IMR-90 (cell line): ENCODE data around the gene ATP8B3. TPM values are rescaled to one million over a fixed set of nuclear protein-coding genes. Genes with fewer than 3 reads are reported as not detected.

Source experiments
- ATAC-seq: fragments of 200-7000 bp; cut with Tn5 transposase; 2 replicates; pipeline ENCODE4 v1.9.1; 2020; ENCODE audit warnings: low read depth, mild to moderate bottlenecking, moderate library complexity
- BruUV-seq: library from RNA; stranded (reverse); fragments of 400-500 nt; replicated peaks from 2 replicates; lab custom pipeline; 2021; lab: Mats Ljungman, UMichigan
- CTCF ChIA-PET: fragments of 300-600 bp; formaldehyde crosslinking; extraction: SDS; loops from one replicate; lab custom pipeline; 2021; ENCODE audit warnings: antibody characterized with exemption; lab: Yijun Ruan, JAX
- POLR2A ChIA-PET: fragments of 300-600 bp; sonication (Branson Sonifier 250); formaldehyde crosslinking; loops from one replicate; lab custom pipeline; 2022; ENCODE audit warnings: antibody characterized with exemption; ENCODE audit not compliant: unreplicated experiment; lab: Charles Lee
- DNase-seq: peaks from one replicate; pipeline ENCODE4 v3.0.0; 2013
- H2AFZ ChIP-seq: replicated peaks from 2 replicates; pipeline ENCODE3; 2013; ENCODE audit warnings: low read length, mild to moderate bottlenecking; ENCODE audit not compliant: poor library complexity
- H2AK5ac ChIP-seq: 2 replicates; pipeline ENCODE4 v1.6.1; 2013; ENCODE audit warnings: low read depth, low read length, inconsistent platforms
- H2AK9ac ChIP-seq: replicated peaks from 2 replicates; pipeline ENCODE3; 2013; ENCODE audit warnings: mild to moderate bottlenecking, low read depth, low read length, moderate library complexity; ENCODE audit not compliant: poor library complexity
- H2BK120ac ChIP-seq: 2 replicates; pipeline ENCODE4 v1.6.1; 2013; ENCODE audit warnings: low read depth, low read length, inconsistent platforms
- H2BK15ac ChIP-seq: 3 replicates; pipeline ENCODE4 v1.6.1; 2013; ENCODE audit warnings: low read depth, low read length, inconsistent platforms
- H2BK20ac ChIP-seq: 2 replicates; pipeline ENCODE4 v1.6.1; 2013; ENCODE audit warnings: low read depth, mild to moderate bottlenecking, inconsistent platforms, low read length, moderate library complexity
- H2BK5ac ChIP-seq: 2 replicates; pipeline ENCODE4 v1.6.1; 2013; ENCODE audit warnings: mild to moderate bottlenecking, low read depth, low read length, inconsistent platforms; ENCODE audit not compliant: poor library complexity, severe bottlenecking
- H3K14ac ChIP-seq: replicated peaks from 2 replicates; pipeline ENCODE4 v1.6.1; 2013; ENCODE audit warnings: low read depth, low read length, inconsistent platforms
- H3K18ac ChIP-seq: 2 replicates; pipeline ENCODE4 v1.6.1; 2013; ENCODE audit warnings: low read depth, low read length, control low read depth
- H3K23ac ChIP-seq: 2 replicates; pipeline ENCODE4 v1.6.1; 2013; ENCODE audit warnings: low read depth, low read length, inconsistent platforms
- H3K27ac ChIP-seq: 2 replicates; pipeline ENCODE4 v1.5.1; 2013; ENCODE audit warnings: mild to moderate bottlenecking, control low read depth, low read length; ENCODE audit not compliant: insufficient read depth
- H3K27me3 ChIP-seq: 2 replicates; pipeline ENCODE4 v1.6.1; 2013; ENCODE audit warnings: low read length; ENCODE audit not compliant: control insufficient read depth, insufficient read depth
- H3K36me3 ChIP-seq: 2 replicates; pipeline ENCODE4 v1.6.1; 2013; ENCODE audit warnings: low read length, mixed read lengths; ENCODE audit not compliant: control insufficient read depth, insufficient read depth
- H3K4ac ChIP-seq: 2 replicates; pipeline ENCODE4 v1.6.1; 2013; ENCODE audit warnings: low read depth, low read length, inconsistent platforms
- H3K4me1 ChIP-seq: 2 replicates; pipeline ENCODE4 v1.6.1; 2013; ENCODE audit warnings: low read length, mixed read lengths; ENCODE audit not compliant: control insufficient read depth, insufficient read depth
- H3K4me2 ChIP-seq: 2 replicates; pipeline ENCODE4 v1.6.1; 2013; ENCODE audit warnings: low read depth, mild to moderate bottlenecking, control low read depth, low read length, moderate library complexity
- H3K4me3 ChIP-seq: 2 replicates; pipeline ENCODE4 v1.5.1; 2013; ENCODE audit warnings: low read depth, mild to moderate bottlenecking, control low read depth, low read length, moderate library complexity; ENCODE audit not compliant: insufficient read depth
- H3K56ac ChIP-seq: 2 replicates; pipeline ENCODE4 v1.6.1; 2013; ENCODE audit warnings: low read length, inconsistent platforms; ENCODE audit not compliant: insufficient read depth; ENCODE audit errors: extremely low read depth
- H3K79me1 ChIP-seq, 2 experiments: 2 replicates each; pipeline ENCODE4 v1.6.1; 2013; ENCODE audit warnings: low read length in 2 of 2, inconsistent platforms in 1 of 2, low read depth in 1 of 2
- H3K9ac ChIP-seq: 2 replicates; pipeline ENCODE4 v1.6.1; 2013; ENCODE audit warnings: low read depth, low read length, control low read depth
- H3K9me1 ChIP-seq: 2 replicates; pipeline ENCODE4 v1.6.1; 2013; ENCODE audit warnings: low read length, inconsistent platforms; ENCODE audit not compliant: insufficient read depth
- H3K9me3 ChIP-seq: 2 replicates; pipeline ENCODE4 v1.6.1; 2013; ENCODE audit warnings: low read length; ENCODE audit not compliant: control insufficient read depth, insufficient read depth
- H4K20me1 ChIP-seq: 2 replicates; pipeline ENCODE4 v1.6.1; 2013; ENCODE audit warnings: low read length, inconsistent platforms; ENCODE audit not compliant: insufficient read depth
- H4K5ac ChIP-seq: 2 replicates; pipeline ENCODE4 v1.6.1; 2013; ENCODE audit warnings: mild to moderate bottlenecking, low read depth, low read length, control low read depth
- H4K8ac ChIP-seq, 2 experiments: 2 replicates each; pipeline ENCODE4 v1.6.1; 2013; ENCODE audit warnings: low read depth in 2 of 2, low read length in 2 of 2, control low read depth in 1 of 2, inconsistent platforms in 1 of 2
- H4K91ac ChIP-seq: 2 replicates; pipeline ENCODE4 v1.6.1; 2013; ENCODE audit warnings: low read depth, low read length, inconsistent platforms; ENCODE audit not compliant: insufficient read depth
- CHD1 ChIP-seq: IDR thresholded peaks from 2 replicates; pipeline ENCODE4 v1.6.1; 2012; ENCODE audit warnings: low read depth, low read length, improper control_type of control experiment
- FOS ChIP-seq: fragments of 150-350 bp; IDR thresholded peaks from 2 replicates; pipeline ENCODE4 v1.6.1; 2016; ENCODE audit warnings: low read depth, low read length
- MAFK ChIP-seq: IDR thresholded peaks from 2 replicates; pipeline ENCODE4 v1.6.1; 2012; ENCODE audit warnings: low read depth, low read length, improper control_type of control experiment
- MAZ ChIP-seq: IDR thresholded peaks from 2 replicates; pipeline ENCODE4 v1.6.1; 2012; ENCODE audit warnings: low read depth, mild to moderate bottlenecking, low read length, improper control_type of control experiment, moderate library complexity, borderline replicate concordance
- NFE2L2 ChIP-seq: fragments of 150-350 bp; IDR thresholded peaks from 2 replicates; pipeline ENCODE4 v1.6.1; 2016; ENCODE audit warnings: low read depth, mild to moderate bottlenecking, low read length
- RAD21 ChIP-seq: IDR thresholded peaks from 2 replicates; pipeline ENCODE4 v1.6.1; 2012; ENCODE audit warnings: low read length, improper control_type of control experiment
- RFX5 ChIP-seq: IDR thresholded peaks from 2 replicates; pipeline ENCODE4 v1.8.0; 2012; ENCODE audit warnings: low read depth, mild to moderate bottlenecking, low read length, moderate library complexity
- SMC3 ChIP-seq: fragments of 150-350 bp; IDR thresholded peaks from 2 replicates; pipeline ENCODE4 v1.6.1; 2016; ENCODE audit warnings: low read depth, mild to moderate bottlenecking, antibody characterized with exemption, low read length, moderate library complexity
- WGBS, 2 experiments: methylation state at CpG; one replicate each; pipeline versions ENCODE4 v1.1.5 to v1.1.7; 2013; ENCODE audit warnings: missing lambda C conversion rate in 2 of 2; ENCODE audit not compliant: insufficient read length in 1 of 2; ENCODE audit errors: extremely low coverage in 2 of 2; 5-methylcytosine and 5-hydroxymethylcytosine counted together
- dilution Hi-C: fragments of 300-500 bp; cut with HindIII; formaldehyde crosslinking; loops from one replicate; pipeline ENCODE4 v1.14.3; 2018; ENCODE audit warnings: low sequenced_read_pairs; ENCODE audit not compliant: unreplicated experiment
- in situ Hi-C: fragments of 300-500 bp; cut with MboI; formaldehyde crosslinking; loops from 3 replicates; pipeline ENCODE4 v1.14.3; 2019; ENCODE audit warnings: low sequenced_read_pairs, inconsistent platforms, mixed read lengths
- intact Hi-C: fragments of 100-400 bp; cut with micrococcal nuclease; formaldehyde crosslinking; loops from 2 replicates; pipeline ENCODE4 v1.10.0; 2022
- polyA plus RNA-seq, 3 experiments: library from polyadenylated mRNA; depleted of rRNA; stranded (reverse); fragments of >200 nt; gene quantifications; 2 replicates each; pipeline ENCODE4 v1.2.3, GENCODE V29; 2012; ENCODE audit warnings: low replicate concordance in 1 of 3
- total RNA-seq: library from RNA; depleted of rRNA; stranded (reverse); fragments of >200 nt; gene quantifications from 2 replicates; pipeline ENCODE4 v1.2.3, GENCODE V29; 2012
- TF ChIP-seq, protein P1 (sequence below): conservative IDR thresholded peaks from 2 replicates; pipeline ENCODE4 v1.5.1; 2012; ENCODE audit warnings: mild to moderate bottlenecking, low read depth, low read length, improper control_type of control experiment
- TF ChIP-seq, protein P2 (sequence below): fragments of 150-350 bp; IDR thresholded peaks from 2 replicates; pipeline ENCODE4 v1.6.1; 2017; ENCODE audit warnings: mild to moderate bottlenecking, antibody characterized with exemption, low read length, low read depth
- TF ChIP-seq, protein P3 (sequence below): fragments of 150-350 bp; IDR thresholded peaks from 2 replicates; pipeline ENCODE4 v1.6.1; 2016; ENCODE audit warnings: low read depth, mild to moderate bottlenecking, low read length, moderate library complexity, borderline replicate concordance

ATP8B3 gene
- total and polyA plus RNA-seq, 2 of the 4 experiments (the other 2 are of a cell fraction): 1.6 to 8.1 TPM

DNA sequence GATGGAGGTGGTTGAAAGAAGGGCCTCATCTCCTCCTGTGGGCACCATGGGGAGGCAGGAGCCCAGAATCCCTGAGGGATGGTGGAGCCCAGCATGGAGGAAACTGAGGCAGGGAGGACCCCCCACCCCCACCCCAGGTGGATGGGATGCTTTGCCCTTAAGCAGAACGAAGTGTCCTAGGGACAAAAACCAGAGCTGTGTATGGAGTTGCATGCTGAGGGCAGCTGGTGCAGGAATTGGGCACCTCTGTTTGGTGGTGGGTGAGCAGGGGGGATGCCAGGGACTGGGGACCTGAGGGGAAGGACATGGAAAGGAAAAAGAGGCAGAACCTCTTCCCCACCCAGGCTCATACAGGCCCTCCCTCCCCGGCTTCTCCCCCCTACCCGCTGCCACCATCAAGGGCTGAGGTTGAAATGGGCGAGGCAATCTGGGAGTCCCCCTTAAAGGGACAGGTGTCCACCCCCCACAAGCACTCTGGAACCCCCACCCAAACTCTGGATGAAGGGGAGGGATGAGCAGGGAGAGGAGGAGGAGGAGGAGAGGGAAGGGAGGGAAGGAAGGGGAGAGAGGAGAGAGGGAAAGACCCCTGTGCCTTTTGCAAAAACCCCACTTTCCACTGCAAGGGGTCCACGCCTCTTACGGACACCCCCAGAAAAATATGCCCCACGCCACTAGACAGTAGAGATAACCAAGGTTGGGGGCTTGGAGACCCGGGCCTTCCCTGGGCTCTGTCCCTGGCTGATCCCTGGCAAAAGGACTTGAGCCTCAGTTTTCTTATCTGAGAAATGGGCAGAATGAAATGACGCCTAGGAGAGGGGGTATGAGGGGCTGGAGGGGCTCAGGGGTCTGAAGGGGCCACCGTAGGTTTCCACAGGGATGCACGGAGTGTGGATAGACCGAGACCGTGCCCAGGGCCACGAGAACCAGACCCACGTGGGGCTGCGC, 52.8 kb downstream of the ATP8B3 start:
- H3K79me1 ChIP-seq: no peaks in the 10 kb centered on the region
- no peaks in the 10 kb centered on the region for H3K36me3 ChIP-seq
- in situ Hi-C loops: no loop called here
- H3K4me3 ChIP-seq: no peak overlapping the region
- H4K91ac ChIP-seq: no peak overlapping the region
- no peak overlapping the region for H3K4me2 ChIP-seq
- H2AK9ac ChIP-seq: no peak overlapping the region
- BruUV-seq: no TSS peak
- no CpG with 5 or more reads among the region's 16 CpGs for WGBS, 2 experiments
- no peaks in the 10 kb centered on the region for H3K9me1 ChIP-seq
- H2AK5ac ChIP-seq: no peak overlapping the region
- TF ChIP-seq, protein P1, sequence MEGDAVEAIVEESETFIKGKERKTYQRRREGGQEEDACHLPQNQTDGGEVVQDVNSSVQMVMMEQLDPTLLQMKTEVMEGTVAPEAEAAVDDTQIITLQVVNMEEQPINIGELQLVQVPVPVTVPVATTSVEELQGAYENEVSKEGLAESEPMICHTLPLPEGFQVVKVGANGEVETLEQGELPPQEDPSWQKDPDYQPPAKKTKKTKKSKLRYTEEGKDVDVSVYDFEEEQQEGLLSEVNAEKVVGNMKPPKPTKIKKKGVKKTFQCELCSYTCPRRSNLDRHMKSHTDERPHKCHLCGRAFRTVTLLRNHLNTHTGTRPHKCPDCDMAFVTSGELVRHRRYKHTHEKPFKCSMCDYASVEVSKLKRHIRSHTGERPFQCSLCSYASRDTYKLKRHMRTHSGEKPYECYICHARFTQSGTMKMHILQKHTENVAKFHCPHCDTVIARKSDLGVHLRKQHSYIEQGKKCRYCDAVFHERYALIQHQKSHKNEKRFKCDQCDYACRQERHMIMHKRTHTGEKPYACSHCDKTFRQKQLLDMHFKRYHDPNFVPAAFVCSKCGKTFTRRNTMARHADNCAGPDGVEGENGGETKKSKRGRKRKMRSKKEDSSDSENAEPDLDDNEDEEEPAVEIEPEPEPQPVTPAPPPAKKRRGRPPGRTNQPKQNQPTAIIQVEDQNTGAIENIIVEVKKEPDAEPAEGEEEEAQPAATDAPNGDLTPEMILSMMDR: no peak
- TF ChIP-seq RFX5 (no peak), NFE2L2 (no peak), RAD21 (no peak), MAFK (no peak), MAZ (no peak), FOS (no peak), SMC3 (no peak), CHD1 (no peak)
- TF ChIP-seq, protein P2, sequence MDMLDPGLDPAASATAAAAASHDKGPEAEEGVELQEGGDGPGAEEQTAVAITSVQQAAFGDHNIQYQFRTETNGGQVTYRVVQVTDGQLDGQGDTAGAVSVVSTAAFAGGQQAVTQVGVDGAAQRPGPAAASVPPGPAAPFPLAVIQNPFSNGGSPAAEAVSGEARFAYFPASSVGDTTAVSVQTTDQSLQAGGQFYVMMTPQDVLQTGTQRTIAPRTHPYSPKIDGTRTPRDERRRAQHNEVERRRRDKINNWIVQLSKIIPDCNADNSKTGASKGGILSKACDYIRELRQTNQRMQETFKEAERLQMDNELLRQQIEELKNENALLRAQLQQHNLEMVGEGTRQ: no peak
- TF ChIP-seq, protein P3, sequence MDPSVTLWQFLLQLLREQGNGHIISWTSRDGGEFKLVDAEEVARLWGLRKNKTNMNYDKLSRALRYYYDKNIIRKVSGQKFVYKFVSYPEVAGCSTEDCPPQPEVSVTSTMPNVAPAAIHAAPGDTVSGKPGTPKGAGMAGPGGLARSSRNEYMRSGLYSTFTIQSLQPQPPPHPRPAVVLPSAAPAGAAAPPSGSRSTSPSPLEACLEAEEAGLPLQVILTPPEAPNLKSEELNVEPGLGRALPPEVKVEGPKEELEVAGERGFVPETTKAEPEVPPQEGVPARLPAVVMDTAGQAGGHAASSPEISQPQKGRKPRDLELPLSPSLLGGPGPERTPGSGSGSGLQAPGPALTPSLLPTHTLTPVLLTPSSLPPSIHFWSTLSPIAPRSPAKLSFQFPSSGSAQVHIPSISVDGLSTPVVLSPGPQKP: no peak
- no peaks in the 10 kb centered on the region for H3K9me3 ChIP-seq
- ATAC-seq: no peak
- H3K4me1 ChIP-seq: no peaks in the 10 kb centered on the region
- no peak overlapping the region for H3K56ac ChIP-seq
- no peak overlapping the region for H2AFZ ChIP-seq
- no peak overlapping the region for H2BK15ac ChIP-seq
- no peak overlapping the region for H4K8ac ChIP-seq
- H3K4ac ChIP-seq: no peak overlapping the region
- no peak overlapping the region for H3K9ac ChIP-seq
- H3K14ac ChIP-seq: no peak overlapping the region
- no peak overlapping the region for H2BK20ac ChIP-seq
- peaks cover 6% of the 10 kb centered on the region; the same call in 1 of the 2 replicates for H4K20me1 ChIP-seq
- no peak overlapping the region for H3K18ac ChIP-seq
- no peak overlapping the region for H2BK120ac ChIP-seq
- dilution Hi-C loops: no loop called here
- ChIA-PET CTCF (no interaction called here), POLR2A (no interaction called here)
- DNase-seq: no peak
- H3K27ac ChIP-seq: no peak overlapping the region
- no peak overlapping the region for H2BK5ac ChIP-seq
- no peak overlapping the region for H3K23ac ChIP-seq
- peaks cover 95% of the 10 kb centered on the region for H3K27me3 ChIP-seq
- intact Hi-C loops: no loop called here
- H4K5ac ChIP-seq: no peak overlapping the region
